ENCODE measurements around the gene RAB3GAP1. TPM values are rescaled to one million over a fixed set of nuclear protein-coding genes. Genes with fewer than 3 reads are reported as not detected.

The RAB3GAP1 gene
- total RNA-seq, 1 experiment from 2014 or later, result 32.0 TPM

DNA sequence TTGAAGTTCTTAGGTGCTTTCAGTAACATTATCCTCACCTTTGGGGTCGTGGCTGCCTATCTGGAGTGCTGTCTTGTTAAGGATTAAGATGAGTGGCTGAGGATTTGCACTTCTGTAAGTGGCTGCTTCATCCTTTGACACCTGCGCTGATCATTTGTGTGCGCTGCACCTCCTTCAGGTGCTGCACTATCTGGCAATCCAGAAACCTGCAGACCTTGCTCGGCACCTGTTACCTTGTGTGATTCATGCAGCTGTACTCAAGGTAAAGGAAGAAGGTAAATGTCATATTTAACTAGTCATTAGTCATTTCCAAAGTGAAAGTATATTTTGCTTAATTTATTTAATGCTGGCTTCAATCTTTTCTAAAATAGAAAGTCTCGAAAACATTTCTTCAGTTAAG is 110.3 kb downstream of the RAB3GAP1 start:
- no peaks in the 10 kb centered on the region for H3K27me3 ChIP-seq (ENCODE audit: insufficient read depth, low read length)
- no peak for TF ChIP-seq CTCF (conservative IDR thresholded peaks at IDR 0.05)
- no peak overlapping the region for H3K4ac ChIP-seq (ENCODE audit: low read depth, low read length)
- H3K27ac ChIP-seq (ENCODE audit: insufficient read length, low read depth, low read length), result no peak overlapping the region
- H3K4me1 Mint-ChIP-seq, result no peaks in the 10 kb centered on the region
- H2AK5ac ChIP-seq (ENCODE audit: insufficient read length, low read length), result no peak overlapping the region
- no peaks in the 10 kb centered on the region for H3K27me3 Mint-ChIP-seq (ENCODE audit: low read depth)
- no peaks in the 10 kb centered on the region for H3K9me3 ChIP-seq (ENCODE audit: control insufficient read depth, low read depth, low read length)
- no peak overlapping the region for H4K5ac ChIP-seq (ENCODE audit: insufficient read length, low read depth, low read length)
- H3K4me3 Mint-ChIP-seq, result no peak overlapping the region
- H4K20me1 ChIP-seq (ENCODE audit: control insufficient read depth, insufficient read depth, insufficient read length), result no peaks in the 10 kb centered on the region
- no peak overlapping the region for H2BK120ac ChIP-seq (ENCODE audit: low read depth, low read length, poor library complexity, severe bottlenecking)
- no peak overlapping the region for H3K23ac ChIP-seq (ENCODE audit: insufficient read length, low read depth, low read length)
- no peak overlapping the region for H2BK12ac ChIP-seq (ENCODE audit: insufficient read length, low read depth, low read length)
- no peak for DNase-seq
- H3K9ac ChIP-seq (ENCODE audit: extremely low read depth, insufficient read length, low read length), result no peak overlapping the region
- no peak overlapping the region for H2BK20ac ChIP-seq (ENCODE audit: low read depth, low read length, poor library complexity, severe bottlenecking)
- H3K23me2 ChIP-seq (ENCODE audit: insufficient read length, low read depth, low read length, poor library complexity, severe bottlenecking), result no peaks in the 10 kb centered on the region
- H3K4me1 ChIP-seq (ENCODE audit: insufficient read depth, low read length), result no peaks in the 10 kb centered on the region
- no peak overlapping the region for H3K14ac ChIP-seq (ENCODE audit: insufficient read depth, low read length)
- H3K27ac Mint-ChIP-seq, result no peak overlapping the region
- H3K56ac ChIP-seq (ENCODE audit: insufficient read length, low read depth, low read length), result no peak overlapping the region
- H2BK5ac ChIP-seq (ENCODE audit: insufficient read length, low read length), result no peak overlapping the region
- no peaks in the 10 kb centered on the region for H3K79me1 ChIP-seq (ENCODE audit: insufficient read depth, low read depth, low read length, poor library complexity, severe bottlenecking)
- no peak overlapping the region for H3K18ac ChIP-seq (ENCODE audit: insufficient read length, low read depth, low read length)
- H3K9me3 Mint-ChIP-seq, result no peaks in the 10 kb centered on the region
- WGBS (ENCODE audit: extremely low coverage, insufficient read length, low lambda C conversion rate), result no CpG with 5 or more reads among the region's 5 CpGs
- no peaks in the 10 kb centered on the region for H3K79me2 ChIP-seq (ENCODE audit: insufficient read depth, low read length)
- H3K4me2 ChIP-seq (ENCODE audit: insufficient read depth, insufficient read length, low read length), result no peak overlapping the region
- H3K36me3 Mint-ChIP-seq (ENCODE audit: insufficient read depth in 1 of 3, low read depth in 3 of 3), result peaks cover 18 to 54% (median 40%) of the 10 kb centered on the region in 3 experiments
- no peak overlapping the region for H4K91ac ChIP-seq (ENCODE audit: insufficient read length, low read depth, low read length)
- no peak overlapping the region for H2AFZ ChIP-seq (ENCODE audit: low read length)
- H4K8ac ChIP-seq (replicated peaks; ENCODE audit: insufficient read length, low read depth, low read length), result no peak overlapping the region
- H3T11ph ChIP-seq (ENCODE audit: low read length), result no peak overlapping the region
- H2BK15ac ChIP-seq (ENCODE audit: low read depth, low read length), result no peak overlapping the region

Measured in H9 (cell line).